GM18520 (cell line): ENCODE data around the gene KISS1.
"Not testable (repeated sequence)": the region's sequence is repeated elsewhere in the genome, so short reads cannot be mapped to it uniquely, and the experiment has no call there.

ENCODE experiments used
- ATAC-seq: cut with Tn5 transposase; IDR thresholded peaks from one replicate; pipeline ENCODE4 v1.9.1; 2021; ENCODE audit not compliant: unreplicated experiment

Gene KISS1, protein sequence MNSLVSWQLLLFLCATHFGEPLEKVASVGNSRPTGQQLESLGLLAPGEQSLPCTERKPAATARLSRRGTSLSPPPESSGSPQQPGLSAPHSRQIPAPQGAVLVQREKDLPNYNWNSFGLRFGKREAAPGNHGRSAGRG

DNA sequence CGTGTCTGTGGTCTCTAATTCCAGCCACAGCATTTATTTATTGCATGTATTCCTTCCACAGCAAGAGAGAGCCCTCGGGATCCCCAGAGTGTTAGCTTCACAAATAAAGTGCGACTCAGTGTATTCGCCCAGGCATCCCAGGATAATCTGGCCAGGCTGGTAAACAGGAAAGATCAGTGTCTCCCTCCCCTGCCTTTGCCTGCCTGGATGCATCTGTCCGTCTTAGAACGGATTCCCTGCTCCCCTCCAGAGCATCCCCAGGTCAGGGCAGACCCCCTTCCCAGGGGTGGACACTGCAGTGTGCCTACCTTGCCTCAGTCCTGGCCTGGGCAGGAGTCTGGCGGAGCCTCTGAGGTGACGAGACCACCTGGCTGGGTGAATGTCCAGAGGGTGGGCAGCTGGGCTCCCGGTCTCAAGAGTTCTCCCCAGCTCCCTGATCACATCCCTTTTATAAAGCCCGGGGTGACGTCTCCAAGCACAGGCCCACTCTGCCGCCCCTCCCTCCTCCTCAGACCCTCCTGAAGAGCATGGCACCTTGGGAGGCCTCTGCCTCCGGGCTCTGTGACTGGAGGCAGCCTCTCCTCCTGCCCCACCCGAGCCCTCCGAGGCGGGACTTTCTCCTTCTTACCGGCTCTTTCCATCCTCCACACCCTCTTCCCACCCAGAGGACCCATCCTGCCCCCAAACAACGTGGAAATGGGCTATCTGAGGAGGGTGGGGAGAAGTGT is at the start of gene KISS1:
Gene KISS1, minus strand, starts transcription at position 424 of the 728 bp plus-strand sequence. CDS start 3,615 bp downstream, outside the sequence.
- ATAC-seq, result no peak

DNA sequence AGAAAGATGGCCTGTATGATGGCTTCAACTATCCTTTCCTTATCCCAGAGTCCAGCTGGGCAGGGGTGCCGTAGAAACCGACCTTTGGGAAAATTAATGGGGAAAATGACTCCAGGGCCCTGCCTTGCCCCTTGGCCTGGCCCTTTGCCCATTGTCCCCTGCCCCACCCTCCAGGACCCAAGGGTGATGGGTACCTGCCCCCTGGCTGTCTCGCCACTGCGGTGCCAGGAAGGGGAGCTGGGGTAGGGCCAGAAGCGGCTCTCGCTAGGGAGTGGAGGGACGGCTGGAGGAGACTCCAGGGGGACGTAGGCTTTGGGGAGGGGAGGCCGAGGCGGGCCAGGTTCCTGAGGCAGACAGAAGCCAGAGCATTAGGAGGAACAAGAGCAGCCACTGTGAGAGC is 46.6 kb upstream of the KISS1 start:
- no peak for ATAC-seq

DNA sequence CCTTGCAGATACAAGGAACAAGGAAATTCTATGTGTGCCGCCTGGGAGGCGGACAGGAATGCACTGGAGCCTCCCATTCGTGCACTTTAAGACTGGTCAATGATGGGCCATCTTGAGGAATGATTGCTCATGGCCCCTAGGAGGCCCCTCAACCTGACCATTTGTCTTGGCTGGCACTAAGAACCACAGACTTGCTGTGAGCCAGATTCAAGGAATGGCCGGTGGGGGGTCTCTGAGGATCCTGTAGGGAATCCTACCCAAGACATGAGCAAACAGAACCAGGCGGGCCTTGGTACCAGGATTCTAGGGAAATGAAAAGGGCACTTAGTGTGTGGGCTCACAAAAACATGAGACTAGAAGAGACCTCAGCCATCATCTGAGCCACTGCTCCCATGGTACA is 45.6 kb upstream of the KISS1 start:
- ATAC-seq, result no peak

DNA sequence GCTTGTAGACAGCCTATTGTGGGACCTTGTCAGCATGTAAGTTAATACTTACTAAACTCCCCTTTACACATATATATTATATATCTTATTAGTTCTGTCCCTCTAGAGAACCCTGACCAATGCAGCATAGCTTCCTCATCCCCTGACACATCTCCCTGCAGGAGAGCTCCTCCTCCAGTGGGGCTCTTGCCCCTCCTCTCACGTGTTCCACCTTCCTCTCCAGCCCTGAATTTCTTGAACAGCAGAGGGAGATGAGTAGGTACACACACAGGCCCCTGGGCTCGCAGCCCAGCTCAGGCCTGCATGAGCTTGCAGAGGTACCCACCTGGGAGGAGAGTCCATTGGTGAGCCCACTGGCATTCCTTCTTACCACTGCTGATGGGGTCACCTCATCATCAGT is 44.8 kb upstream of the KISS1 start:
- ATAC-seq, result no peak

DNA sequence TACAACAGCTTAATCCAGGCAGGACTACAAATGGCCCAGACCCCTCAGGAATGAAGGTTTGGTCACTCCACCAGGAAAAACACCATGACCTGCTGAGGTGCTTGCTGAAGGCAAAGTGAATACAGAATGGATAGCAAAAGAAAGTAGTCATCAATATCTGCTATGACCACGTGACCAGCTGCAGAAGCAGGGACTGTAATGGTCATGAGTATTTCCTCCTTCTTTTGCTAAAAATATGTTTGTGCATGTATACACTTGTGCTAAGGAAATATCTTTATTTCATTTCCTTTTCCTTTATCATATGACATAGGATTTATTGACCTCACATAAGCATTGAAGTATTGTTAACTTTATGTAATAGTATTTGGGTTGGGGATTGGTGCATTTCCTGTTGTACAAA is 43.9 kb upstream of the KISS1 start:
- ATAC-seq, result no peak

DNA sequence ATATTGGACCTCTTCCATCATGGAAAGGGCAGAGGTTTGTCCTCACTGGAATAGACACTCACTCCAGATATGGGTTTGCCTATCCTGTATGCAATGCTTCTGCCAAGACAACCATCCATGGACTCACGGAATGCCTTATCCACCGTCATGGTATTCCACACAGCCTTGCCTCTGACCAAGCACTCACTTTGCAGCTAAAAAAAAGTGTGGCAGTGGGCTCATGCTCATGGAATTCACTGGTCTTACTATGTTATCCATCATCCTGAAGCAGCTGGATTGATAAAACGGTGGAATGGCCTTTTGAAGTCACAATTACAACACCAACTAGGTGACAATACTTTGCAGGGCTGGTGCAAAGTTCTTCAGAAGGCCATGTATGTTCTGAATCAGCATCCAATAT is 43.1 kb upstream of the KISS1 start:
- not testable (repeated sequence) for ATAC-seq

DNA sequence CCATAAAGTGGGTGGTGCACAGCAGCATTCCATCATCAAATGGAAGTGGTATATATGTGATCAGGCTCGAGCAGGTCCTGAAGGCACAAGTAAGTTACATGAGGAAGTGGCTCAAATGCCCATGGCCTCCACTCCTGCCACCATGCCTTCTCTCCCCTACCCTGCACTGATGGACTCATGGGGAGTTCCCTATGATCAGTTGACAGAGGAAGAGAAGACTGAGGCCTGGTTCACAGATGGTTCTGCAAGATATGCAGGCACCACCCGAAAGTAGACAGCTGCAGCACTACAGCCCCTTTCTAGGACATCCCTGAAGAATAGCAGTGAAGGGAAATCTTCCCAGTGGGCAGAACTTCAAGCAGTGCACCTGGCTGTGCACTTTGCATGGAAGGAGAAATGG is 42.2 kb upstream of the KISS1 start:
- not testable (repeated sequence) for ATAC-seq

DNA sequence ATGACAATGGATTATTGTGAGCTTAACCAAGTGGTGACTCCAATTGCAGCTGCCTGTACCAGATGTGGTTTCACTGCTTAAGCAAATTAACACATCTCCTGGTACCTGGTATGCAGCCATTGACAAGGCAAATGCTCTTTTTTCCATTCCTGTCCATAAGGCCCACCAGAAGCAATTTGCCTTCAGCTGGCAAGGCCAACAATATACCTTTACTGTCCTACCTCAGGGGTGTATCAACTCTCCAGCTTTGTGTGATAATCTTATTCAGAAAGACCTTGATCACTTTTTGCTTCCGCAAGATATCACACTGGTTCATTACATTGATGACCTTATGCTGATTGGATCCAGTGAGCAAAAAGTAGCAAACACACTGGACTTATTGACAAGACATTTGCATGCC is 41.2 kb upstream of the KISS1 start:
- ATAC-seq, result not testable (repeated sequence)

DNA sequence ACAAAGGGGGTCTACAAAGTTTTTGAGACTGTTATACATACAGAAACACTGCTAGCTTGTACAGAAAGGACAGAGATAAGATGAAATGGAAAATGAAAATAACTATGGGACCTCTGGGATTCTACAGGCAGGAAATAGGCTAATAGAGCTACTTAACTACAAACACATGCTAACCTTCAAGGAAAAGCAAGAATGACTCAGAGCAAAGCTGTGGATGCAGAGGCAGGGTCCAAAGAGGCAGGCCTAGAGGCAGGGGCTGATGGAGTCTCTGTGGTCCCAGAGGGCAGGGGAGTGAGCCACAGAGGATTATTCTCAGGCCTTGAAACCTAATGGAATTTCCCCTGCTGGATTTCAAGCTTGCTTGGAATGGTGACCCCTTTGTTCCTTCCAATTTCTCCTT is 36.2 kb upstream of the KISS1 start:
- ATAC-seq, result no peak

DNA sequence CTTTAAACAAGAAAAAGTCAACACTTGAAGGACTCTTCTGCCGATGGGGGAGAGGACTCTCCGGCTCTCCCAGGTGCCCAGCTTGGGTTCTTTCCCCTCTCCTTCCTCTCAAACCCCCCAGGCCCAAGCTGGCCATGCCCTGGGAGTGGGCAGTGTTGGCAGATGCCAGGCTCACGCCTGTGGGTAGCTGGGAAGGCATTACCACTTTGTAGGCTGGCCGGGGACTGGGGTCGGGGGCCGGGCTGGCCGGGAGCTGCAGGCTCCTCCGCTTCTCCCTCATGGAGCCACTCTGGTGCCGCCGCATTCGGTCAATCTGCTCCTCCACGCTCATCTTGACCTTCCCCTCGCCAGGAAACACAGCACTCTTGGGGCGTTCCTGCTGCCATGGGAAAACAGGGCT is 33.9 kb upstream of the KISS1 start:
- ATAC-seq, result no peak

DNA sequence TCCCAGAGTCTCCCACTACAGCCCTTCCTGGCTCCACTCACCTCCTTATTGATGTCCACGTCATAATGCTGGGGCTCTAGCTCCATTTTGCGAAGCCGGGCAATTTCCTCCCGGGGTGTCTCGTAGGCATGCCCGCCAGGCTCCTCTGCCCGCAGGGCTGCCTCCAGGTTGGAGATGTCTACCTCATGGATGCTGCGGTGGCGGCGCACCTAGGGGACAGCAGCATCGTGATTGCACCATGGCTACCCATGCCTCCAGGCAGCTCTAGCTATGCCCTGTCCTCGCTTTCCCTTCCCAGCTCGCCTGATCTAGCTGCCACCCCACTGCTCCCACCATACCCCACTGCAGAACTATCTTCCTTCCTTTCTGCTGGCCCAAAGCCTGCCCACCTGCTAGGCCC is 32.6 kb upstream of the KISS1 start:
- no peak for ATAC-seq

DNA sequence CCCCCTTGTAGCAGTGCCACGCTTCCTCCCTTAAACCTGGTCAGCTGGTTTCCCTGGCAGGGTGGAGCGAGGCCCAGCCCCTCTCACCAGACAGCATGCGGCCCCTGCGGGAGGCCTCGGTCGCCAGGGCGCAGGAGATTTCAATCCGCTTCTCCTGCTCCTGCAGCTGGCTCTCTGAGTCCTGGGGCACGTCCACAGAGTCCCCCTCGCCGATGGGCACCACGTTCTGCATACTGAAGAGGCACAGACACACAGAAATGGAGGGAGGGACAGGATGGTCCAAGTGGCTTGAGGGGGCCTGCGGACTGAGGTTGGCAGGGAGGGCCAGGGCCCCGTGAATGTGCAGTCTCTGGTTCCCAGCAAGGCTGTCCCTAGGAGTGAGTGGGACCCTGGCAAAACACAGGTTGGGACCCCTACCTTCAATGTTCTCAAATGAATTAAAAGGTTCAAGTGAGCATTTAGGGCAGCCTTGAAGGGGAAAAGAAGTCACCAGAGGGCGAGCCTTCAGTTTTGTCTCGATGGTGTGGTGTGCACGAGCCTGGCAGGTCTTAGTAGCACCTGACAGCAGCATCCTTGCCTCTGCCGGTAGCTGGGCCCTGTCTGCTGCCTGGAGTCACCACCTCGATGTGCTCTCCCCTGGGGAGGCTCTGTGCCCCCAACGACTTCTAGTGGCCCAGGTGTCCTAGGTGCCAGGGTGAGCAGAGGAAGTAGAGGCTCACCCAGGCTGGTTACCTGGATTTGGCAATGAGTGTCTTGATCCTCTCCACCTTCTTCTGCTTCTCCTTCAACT is 31.9 kb upstream of the KISS1 start:
- ATAC-seq, result no peak

DNA sequence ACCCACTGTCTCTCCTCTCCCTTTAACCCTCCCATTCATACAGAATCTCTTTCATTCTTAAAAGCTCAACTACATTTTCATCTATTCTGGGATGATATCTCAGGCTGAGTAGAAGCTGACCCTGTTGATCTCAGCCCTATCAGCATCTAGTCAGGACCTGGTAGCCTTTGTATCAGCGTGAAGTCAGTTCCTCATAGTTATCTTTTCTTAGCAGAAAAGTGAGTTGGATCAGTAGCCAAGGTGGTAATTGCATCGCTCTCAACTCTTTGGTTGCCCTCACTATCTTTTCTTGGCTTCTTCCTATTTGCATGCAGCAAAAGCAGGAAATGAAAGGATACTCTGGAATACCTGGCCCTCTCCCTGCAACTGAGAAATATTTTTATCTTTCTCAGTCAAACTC is 31.1 kb upstream of the KISS1 start:
- ATAC-seq, result no peak

DNA sequence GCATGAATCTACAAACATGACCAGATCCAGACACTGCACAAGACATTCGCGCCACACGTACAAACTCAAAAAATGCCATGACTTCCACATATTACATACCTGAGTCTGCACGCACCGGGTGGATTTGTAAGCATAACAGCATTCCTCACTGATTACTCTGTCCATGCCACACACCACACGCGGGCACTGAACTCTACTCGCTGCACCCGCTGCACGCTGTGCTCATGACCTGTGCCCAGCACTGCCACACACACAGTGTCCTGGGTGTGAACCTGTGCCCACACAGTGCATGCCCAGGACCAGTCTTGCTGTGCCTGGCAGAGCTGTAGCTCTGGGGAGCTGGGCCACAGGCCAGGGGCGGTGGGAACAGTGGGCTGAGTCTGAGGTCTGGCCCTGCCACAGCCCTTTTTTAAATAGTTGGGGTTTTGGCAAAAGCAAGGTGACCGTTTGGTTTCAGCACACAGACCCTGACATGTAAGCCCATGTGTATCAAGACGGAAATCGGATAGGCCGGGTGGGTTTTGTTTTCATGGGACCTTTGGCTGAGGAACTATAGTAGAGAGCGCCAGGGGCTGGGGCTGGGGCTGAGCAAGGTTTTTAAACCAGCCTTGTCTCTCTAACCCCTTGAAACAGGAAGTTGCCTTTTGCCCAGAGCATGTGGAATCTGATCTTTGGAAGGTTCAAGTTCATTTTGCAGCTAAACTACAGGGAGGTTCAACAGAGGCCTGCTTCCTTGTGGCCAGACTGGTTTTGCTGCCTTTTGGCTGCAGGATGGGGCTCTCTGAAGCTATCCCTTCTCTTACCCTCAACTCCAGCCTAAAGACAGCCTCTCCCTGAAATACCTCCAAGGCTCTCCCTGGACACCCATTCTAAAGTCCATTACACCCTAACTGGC is 29.8 kb upstream of the KISS1 start:
- no peak for ATAC-seq

DNA sequence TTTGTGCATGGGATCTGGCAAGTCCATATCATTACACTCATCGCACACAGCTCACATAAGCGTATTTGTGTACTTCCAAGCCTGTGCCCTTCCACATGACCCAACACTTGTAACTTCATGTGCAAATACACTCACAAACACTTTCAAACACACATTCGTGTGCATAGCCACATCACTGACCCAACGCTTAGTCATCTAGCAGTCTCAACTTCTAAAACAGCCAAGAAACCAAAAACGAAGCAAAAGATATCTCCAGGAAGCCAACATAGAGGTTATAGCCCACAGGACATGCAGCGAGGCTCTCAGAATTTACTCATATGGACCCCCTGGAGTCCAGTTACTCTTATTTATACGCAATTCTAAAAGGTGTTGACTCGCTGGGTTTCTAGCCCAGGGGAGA is 28.4 kb upstream of the KISS1 start:
- ATAC-seq, result no peak

DNA sequence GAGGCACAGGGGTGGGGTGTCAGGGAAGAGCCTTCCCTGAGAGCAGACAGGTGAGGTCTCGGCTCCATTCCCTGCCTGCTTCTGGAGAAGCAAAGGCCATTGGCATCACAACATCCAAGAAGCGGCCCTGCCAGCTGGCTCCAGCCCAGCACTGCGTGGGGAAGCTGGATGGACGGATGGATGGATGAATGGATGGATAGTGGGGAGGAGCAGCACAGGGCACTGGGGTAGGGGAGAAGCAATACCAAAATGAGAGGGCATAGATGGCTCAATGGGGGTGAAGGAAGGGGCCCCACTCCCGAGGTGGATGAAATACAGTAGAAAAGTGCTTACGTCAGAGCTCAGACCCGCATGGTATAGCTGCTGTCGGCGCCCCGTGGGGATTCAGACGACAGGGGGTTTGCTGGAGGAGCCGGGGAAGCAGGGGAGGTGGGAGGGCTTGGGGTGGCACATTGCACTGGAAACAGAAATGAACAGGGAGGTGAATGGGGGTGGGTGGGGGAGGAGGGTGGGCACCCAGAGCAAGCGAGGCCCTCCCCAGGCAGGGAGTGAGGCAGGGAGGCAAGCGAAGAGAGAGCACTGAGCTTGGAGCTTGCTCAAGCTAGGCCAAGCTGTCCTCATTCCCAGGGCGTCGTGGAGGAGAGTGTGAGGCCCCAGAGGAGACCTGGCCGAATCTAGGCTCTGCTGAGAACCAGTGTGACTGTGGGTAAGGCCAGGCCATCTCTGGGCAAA is 27.0 kb upstream of the KISS1 start:
- no peak for ATAC-seq

DNA sequence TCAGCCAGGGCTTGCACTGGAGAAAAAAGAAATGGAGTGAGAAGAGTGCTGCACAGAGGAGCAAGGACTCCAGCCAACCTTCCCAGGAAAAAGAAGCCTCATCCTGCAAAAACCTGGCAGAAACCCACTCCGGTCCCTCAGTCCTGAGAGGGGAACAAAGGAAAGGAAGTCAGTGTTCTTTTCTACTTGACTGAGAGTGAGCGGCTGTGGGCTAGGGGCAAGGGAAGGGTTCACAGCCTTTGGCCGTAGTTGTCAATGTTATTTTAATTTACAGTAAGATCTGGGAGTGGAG is 26.4 kb upstream of the KISS1 start:
- ATAC-seq, result no peak

DNA sequence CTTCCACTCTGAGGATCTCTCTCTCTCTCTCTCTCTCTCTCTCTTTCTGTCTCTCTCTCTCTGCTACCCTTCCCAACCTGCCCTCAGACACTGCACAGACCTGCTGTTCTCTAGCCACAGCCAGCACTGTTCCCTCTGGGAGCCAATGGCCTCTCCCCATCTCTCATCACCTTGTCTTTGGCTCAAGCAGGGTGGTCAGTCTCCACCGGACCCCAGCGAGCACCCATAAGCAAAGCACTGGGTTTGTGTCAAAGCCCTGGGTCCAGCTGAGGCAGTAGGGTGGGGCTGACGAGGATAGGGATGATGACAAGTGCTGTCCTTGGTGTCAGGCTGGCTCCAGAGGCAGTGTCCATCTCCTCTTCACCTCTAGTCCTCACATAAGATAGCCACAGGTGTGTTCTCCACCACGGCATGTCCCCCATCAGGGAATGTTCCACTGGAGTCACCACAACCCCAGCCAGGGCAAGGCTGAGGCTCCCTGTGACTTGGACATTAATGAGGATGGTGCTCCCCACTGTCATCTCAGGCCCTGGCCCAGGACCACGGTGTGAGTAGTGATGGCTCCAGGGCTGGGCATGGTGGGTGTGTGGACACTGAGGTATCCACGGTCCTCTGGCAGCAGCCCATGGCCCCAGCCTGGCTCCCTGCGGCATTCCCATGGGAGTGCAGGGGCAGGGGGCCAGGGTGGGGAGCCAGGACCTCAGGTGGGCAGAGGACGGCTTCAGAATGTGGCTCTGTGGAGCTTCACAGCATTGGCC is 25.9 kb upstream of the KISS1 start:
- ATAC-seq, result no peak

DNA sequence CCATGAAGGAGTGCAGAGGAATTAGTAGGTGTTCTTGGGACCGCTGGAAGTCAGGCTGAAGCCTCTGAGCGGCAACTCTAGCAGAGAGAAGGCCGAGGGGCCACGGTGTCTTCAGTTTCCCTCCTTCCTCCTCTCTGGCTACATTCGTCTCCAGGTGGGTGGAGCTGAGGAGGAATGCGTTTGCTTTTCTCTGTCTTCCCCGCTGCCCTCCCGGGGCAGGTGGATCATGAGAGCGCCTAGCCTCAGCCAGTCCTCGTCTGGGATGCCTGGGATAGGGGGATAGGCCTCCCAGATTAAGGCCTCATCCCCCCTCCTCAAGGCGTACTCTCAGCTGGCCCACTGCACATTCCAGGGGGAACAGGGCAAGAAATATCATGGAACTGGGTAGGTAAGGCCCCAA is 25.0 kb upstream of the KISS1 start:
- no peak for ATAC-seq

DNA sequence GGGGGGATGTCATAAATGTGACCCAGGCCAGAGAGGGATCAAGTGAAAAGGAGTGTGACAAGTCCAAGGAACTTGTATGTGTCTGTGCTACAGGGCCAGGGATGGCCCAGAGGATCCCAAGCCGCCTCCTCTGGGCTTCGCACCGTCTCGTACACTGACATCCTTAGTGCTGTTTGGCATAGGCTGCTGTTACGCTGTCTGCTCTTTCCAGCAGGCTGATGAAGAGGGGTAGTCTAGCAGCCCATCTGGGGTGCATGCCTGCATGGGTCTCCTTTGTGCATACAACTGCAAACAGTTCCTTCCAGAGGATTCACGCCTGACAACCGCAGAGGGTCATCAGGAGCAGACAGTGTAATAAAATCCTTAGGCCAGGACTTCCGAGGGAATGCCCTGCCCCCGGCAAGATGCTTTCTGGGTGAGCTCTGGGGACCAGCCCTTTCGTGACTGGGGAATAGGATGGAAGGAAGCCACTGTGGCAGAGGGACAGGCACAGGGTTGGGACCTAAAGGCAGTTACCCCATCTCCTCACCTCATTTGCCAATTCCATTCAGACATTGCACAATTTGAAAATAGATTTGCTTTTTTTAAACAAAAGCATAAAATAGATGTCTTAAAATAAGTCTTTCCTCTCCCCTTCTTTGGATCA is 23.8 kb upstream of the KISS1 start:
- no peak for ATAC-seq
